ENCODE measurements around the gene SCYGR7.
A peak's percentile ranks its signal among the peaks of the same experiment; 100 is the strongest.

The SCYGR7 gene

DNA sequence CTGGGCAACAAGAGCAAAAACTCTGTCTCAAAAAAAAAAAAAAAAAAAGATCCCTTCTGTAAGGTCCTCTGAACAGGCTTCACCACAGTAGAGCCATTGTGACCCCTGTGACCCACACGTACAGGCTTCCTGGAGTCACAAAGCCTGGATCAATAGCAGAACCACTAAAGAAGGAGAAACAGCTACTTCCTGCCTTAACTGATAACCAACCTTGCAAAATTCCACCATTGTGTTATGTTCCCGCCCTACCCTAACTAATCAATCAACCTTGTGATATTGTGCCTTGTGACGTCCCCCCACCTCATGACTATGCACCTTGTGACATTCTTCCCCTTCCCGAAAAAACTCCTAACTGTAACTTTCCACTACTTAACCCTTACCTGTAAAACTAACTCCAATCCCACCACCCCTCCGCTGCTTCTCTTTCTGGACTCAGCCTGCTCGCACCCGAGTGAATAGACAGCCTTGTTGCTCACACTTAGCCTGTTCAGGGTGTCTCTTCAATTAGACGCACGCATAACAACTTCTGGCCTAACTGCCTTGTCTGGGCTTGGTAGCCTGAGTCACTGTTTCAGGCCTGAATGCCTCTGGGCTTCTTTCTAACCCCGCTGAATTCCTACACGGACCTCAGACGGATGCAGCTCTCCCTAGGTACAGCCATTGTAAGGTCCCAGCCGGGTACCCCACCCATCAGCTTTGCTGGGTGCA, 31.4 kb downstream of the SCYGR7 start:
- no peak for DNase-seq

DNA sequence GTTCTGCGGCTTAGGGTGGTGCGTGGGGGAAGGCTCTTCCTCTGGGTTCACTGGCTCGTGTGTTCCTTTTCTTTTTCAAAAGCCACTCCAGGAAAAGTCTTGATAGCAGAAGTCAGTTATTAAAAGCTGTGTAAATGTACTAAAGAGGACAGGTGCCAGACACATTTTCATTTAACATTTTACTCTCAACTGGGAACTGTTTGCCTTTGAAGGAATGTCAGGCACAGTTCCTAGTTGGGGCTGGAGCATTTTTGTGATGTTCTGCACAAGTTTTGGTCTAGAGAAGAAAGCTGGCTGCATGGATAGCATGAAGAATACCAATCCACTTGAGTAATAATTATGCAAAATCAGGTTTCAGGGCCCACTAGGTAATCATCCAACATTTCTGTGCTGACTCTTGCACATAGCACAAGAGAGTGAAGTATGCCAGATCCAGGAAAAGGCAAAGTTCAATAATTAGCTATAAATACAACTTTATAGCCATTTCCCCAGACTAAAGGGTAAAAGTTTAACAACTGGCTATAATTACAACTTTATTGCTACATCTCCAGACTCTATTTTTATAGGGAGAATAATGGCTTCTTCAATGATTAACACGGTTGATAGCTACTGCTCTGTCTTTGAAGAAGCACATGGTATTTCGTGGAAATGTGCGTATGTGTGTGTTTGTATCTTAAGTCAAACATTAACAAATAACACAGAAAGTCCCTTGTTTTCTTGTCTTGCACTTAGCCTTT, 33.8 kb downstream of the SCYGR7 start:
- DNase-seq, result no peak

DNA sequence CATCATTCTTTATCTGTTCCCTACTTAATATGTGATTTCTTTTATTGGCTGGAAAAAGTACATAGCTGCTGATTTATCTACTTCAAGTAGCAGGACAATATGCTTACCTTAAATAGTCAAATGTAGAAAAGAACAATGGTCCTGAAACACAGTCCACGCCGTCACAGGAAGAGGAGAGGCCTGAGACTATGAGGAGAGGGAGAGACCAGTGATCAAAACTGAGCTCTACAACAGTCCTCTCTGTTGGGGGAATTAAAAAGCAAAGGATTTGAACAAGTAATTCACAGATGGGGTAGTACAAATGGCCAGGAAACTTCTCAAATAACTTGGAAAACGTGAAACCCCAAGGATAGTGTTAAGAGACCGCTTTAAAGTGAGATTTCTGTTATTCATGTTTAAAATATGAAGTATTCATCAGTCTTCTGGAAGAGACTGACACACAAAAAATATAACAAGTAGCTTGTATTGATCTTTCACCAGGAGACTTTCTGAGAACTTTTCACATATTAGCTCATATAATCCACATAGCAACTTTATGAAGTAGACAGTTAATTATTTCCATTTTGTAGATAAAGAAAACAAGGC, 37.7 kb downstream of the SCYGR7 start:
- no peak for DNase-seq

DNA sequence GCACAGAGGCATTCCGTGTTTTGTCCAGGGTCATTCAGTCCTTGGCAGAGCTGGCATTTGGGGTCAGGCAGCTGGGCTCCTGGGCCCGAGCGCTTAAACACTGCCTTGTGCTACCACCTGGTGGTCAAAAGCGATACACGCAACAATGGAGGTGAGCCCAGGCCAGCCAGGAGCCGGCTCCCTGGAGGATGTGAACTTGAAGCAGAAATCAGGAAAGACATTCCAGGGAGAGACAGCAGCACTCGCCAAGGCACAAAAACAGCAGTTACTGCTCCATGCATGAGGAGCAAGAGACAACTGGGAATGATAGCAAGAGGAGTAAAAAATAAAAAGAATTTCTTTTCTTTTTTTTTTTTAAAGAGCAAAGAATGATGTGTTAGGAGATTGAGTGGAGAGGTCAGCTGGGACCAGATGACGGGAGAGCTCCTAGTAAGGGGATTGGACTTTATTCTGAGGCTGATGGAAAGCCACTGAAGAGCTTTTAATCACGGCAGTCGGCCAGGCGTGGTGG, 38.3 kb downstream of the SCYGR7 start:
- peak; percentile 53 for DNase-seq

DNA sequence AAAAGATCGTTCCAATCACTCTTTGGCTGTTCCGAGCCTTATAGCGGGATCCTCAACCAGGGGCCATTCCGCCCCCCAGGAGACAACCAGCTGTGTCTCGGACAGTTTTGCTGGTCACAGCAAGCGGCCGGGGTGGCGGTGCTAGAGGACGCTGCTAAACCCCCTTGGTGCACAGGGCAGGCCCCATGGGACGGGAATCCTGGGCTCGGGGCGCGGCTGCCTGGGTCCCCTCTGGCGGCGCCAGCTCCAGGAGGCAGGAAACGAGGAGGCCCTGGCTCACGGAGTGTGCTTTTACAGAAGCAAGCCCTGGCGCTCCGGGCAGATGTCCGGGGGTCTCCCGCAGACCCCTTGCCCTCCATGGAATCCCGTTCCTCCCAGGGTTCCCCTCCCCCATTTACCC, 39.7 kb downstream of the SCYGR7 start:
- DNase-seq, result no peak

DNA sequence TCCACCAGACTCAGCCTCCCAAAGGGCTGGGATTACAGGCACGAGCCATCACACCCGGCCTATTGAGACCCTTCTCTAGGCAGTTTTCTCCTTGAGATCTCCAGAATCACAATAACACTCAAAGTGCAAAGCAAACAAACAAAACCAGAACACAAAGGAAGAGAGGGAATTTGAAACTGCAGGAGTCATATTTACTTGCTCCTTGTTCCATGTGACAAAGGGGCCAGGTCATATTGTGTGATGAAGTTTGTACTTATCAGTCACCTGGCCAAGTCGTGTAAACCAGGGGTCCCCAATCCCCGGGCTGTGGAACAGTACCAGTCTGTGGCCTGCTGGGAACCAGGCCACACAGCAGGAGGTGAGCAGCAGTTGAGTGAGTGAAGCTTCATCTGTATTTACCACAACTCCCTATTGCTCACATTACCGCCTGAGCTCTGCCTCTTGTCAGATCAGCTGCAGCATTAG, 44.1 kb downstream of the SCYGR7 start:
- no peak for DNase-seq

DNA sequence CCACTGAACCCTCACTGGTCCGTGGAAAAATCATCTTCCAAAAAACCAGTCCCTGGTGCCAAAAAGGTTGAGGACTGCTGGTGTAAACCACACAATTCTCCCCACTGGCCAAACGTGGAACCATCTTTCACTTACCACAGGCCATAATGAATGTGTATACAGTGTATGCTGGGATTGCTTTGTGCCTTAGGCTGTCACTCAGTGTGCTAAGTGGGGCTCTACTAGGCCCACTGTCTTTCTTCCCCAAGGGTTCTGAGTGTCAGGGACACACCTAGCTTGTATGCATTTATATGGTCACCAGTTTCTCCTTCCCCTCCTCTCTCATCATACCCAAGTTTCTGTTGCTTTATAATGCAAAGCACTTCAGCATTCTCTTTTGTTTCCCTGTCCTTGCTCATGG, 44.8 kb downstream of the SCYGR7 start:
- no peak for DNase-seq

DNA sequence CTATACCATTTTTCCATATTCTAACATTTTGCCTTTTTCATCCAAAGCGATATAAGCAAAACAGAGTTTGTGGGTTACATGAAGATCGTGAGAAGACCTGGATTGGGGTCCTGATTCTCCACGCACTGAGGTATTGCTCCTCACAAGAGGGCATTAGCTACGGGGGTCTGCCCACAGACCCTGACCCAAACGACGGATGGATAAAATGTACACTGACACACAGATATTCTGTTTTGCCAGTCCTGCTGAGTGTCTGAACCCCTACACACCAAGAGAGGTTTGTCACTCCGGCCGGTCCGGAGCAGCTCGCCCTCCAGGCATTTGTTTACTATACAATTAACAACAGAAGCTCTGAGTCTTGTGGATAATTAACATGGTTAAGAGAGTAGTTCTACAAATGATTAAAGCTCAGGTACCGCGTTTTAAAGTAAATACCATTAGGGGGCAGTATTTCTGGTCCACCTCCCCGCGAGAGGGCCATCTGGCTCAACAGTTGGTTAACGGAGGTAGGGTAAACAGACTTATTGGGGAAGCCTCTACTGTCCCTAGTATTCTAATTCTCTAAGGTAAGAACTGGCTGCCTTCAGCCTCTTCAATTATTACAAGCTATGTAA, 46.0 kb downstream of the SCYGR7 start:
- no peak for DNase-seq

DNA sequence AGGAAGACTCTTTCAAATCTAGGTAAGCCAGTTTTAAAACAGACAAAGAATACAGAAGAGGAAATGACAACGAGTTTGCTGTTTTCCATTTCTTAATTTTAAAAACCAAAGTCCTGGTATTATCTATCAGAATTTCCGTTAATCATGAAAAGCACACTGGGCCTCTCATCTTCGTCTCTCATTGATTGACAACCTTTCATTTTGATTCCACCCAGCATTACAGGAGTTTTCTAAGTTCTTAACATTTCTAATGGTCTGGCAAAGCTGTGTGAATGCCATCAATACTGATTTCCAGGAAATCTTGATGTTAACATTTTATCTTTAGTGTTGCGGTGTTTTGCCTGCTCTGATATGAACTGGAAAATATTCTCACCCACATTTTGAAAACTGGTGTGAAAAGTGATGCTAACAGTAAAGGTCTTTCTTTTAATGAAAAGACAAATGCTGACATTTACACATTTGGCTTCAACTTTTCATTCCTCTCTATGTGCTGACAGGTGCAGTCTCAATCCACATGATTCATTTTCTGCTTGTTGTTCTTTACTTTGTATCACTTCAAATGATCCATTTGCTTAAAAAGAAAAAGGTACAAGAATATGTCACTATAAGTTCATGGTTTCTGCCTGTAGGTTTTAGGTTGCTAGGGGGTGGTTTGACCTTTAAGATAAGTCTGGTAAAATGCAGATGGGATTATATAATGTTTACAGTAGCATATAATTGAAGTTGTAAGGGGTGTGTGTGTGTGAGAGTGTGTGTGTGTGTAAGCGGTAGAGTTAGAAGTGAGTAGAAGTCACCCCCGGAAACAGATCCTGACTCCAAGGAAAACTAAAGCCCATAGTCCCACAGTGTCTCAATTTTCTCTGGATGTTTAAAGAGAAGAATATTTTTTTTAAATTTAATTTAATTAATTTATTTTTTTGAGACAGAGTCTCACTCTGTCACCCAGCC, 47.0 kb downstream of the SCYGR7 start:
- no peak for DNase-seq
